ACC112 (cell line): ENCODE data around the gene ZNF451.
"Not testable (repeated sequence)": the region's sequence is repeated elsewhere in the genome, so short reads cannot be mapped to it uniquely, and the experiment has no call there.

Source experiments
- H2AFZ ChIP-seq: fragments of 200-600 bp; sonication (generic); one replicate; pipeline ENCODE4 v1.6.0; 2017; ENCODE audit warnings: antibody characterized with exemption, low read length; ENCODE audit not compliant: unreplicated experiment
- H3K27ac ChIP-seq: fragments of 200-600 bp; sonication (generic); 2 replicates; pipeline ENCODE4 v1.5.1; 2014; ENCODE audit warnings: low read depth, mild to moderate bottlenecking, antibody characterized with exemption, low read length, moderate library complexity
- H3K27me3 ChIP-seq: fragments of 200-600 bp; sonication (generic); 2 replicates; pipeline ENCODE4 v1.6.1; 2014; ENCODE audit warnings: mild to moderate bottlenecking, antibody characterized with exemption, low read length, moderate library complexity, mixed read lengths; ENCODE audit not compliant: insufficient read depth
- H3K36me3 ChIP-seq: fragments of 200-600 bp; sonication (generic); 2 replicates; pipeline ENCODE4 v1.6.1; 2016; ENCODE audit warnings: mild to moderate bottlenecking, antibody characterized with exemption, low read length, moderate library complexity, mixed read lengths; ENCODE audit not compliant: insufficient read depth
- H3K4me1 ChIP-seq: fragments of 200-600 bp; sonication (generic); one replicate; pipeline ENCODE4 v1.6.1; 2016; ENCODE audit warnings: low read length, mixed read lengths; ENCODE audit not compliant: insufficient read depth, unreplicated experiment, control insufficient read depth
- H3K4me3 ChIP-seq: fragments of 200-600 bp; sonication (generic); 2 replicates; pipeline ENCODE4 v1.5.1; 2014; ENCODE audit warnings: mild to moderate bottlenecking, low read depth, low read length
- H3K79me2 ChIP-seq: fragments of 200-600 bp; sonication (generic); one replicate; pipeline ENCODE4 v1.6.0; 2016; ENCODE audit warnings: low read length; ENCODE audit not compliant: control insufficient read depth, unreplicated experiment, insufficient read depth

ZNF451 gene, protein sequence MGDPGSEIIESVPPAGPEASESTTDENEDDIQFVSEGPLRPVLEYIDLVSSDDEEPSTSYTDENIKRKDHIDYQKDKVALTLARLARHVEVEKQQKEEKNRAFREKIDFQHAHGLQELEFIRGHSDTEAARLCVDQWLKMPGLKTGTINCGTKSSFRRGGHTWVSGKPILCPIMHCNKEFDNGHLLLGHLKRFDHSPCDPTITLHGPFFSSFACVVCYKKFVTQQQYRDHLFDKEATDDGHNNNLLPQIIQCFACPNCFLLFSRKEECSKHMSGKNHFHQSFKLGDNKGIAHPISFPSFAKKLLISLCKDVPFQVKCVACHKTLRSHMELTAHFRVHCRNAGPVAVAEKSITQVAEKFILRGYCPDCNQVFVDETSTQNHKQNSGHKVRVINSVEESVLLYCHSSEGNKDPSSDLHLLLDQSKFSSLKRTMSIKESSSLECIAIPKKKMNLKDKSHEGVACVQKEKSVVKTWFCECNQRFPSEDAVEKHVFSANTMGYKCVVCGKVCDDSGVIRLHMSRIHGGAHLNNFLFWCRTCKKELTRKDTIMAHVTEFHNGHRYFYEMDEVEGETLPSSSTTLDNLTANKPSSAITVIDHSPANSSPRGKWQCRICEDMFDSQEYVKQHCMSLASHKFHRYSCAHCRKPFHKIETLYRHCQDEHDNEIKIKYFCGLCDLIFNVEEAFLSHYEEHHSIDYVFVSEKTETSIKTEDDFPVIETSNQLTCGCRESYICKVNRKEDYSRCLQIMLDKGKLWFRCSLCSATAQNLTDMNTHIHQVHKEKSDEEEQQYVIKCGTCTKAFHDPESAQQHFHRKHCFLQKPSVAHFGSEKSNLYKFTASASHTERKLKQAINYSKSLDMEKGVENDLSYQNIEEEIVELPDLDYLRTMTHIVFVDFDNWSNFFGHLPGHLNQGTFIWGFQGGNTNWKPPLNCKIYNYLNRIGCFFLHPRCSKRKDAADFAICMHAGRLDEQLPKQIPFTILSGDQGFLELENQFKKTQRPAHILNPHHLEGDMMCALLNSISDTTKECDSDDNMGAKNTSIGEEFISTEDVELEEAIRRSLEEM

GRCh38 chr6:57089687-57090457 is at the start of gene ZNF451:
Gene ZNF451, plus strand, starts transcription at chr6:57090188. Its CDS starts 66 bp downstream, at chr6:57090254.
- H3K27ac ChIP-seq: peak within 1 kb of the TSS; percentile 53
- H3K4me3 ChIP-seq: peak within 1 kb of the TSS; percentile 82
- peaks cover 31% of the 10 kb centered on the region for H3K4me1 ChIP-seq
- peaks cover 36% of the 10 kb centered on the region for H3K79me2 ChIP-seq
- H3K27me3 ChIP-seq: no peaks in the 10 kb centered on the region
- H3K36me3 ChIP-seq: peaks cover 12% of the 10 kb centered on the region; the same call in 1 of the 2 replicates
- H2AFZ ChIP-seq: peak within 1 kb of the TSS; percentile 91

DNA sequence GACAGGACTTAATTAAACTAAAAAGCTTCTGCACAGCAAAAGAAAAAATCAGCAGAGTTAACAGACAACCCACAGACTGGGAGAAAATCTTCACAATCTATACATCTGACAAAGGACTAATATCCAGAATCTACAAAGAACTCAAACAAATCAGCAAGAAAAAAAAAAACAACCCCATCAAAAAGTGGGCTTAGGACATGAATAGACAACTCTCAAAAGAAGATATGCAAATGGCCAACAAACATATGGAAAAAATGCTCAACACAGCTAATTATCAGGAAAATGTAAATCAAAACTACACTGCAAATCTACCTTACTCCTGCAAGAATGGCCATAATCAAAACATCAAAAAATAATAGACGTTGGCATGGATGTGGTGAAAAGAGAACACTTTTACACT is 45.9 kb upstream of the ZNF451 start:
- H3K79me2 ChIP-seq: peaks cover 12% of the 10 kb centered on the region
- not testable (repeated sequence) for H3K27ac ChIP-seq, H2AFZ ChIP-seq, H3K27me3 ChIP-seq, H3K4me3 ChIP-seq, H3K36me3 ChIP-seq, H3K4me1 ChIP-seq

GRCh38 chr6:57044568-57044967 is 45.4 kb upstream of the ZNF451 start:
- H3K4me1 ChIP-seq: peaks cover 12% of the 10 kb centered on the region
- H3K27ac ChIP-seq: no peak overlapping the region
- no peak overlapping the region for H3K4me3 ChIP-seq
- H3K27me3 ChIP-seq: no peaks in the 10 kb centered on the region
- H3K36me3 ChIP-seq: peaks cover 8% of the 10 kb centered on the region
- H2AFZ ChIP-seq: no peak overlapping the region
- peaks cover 17% of the 10 kb centered on the region for H3K79me2 ChIP-seq

- peaks cover 31% of the 10 kb centered on the region for H3K79me2 ChIP-seq
- peaks cover 20% of the 10 kb centered on the region for H3K36me3 ChIP-seq
- peak within 1 kb of the TSS; percentile 99 for H2AFZ ChIP-seq
- peak within 1 kb of the TSS; percentile 76 for H3K4me3 ChIP-seq
- 0 out of 2 replicates have a peak within 1 kb of the TSS, but pooled peaks have one; percentile 19 for H3K27ac ChIP-seq
- not testable (repeated sequence) for H3K27me3 ChIP-seq
- H3K4me1 ChIP-seq: peaks cover 12% of the 10 kb centered on the region
These were observed 43.4 kb upstream of the ZNF451 start, which contains the start of gene KIAA1586 for GRCh38 chr6:57046332-57047256. Gene KIAA1586, plus strand, starts transcription at chr6:57046693. Its CDS starts 63 bp downstream, at chr6:57046756.

DNA sequence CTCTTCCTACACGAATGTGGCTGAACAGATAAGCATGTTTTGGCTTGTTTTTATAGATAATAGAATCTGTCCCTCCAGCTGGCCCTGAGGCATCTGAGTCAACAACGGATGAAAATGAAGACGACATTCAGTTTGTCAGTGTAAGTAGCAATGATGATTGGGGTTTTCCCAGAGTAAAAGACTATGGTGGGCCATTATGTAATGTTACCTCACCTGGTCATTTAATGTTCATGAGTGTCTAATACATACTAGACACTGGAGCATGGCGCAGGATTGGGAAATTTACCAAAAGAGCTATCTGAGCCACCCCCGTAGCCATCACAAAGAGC is 42.8 kb upstream of the ZNF451 start:
- Histone ChIP-seq H3K4me1 (peaks cover 12% of the 10 kb centered on the region), H3K79me2 (peaks cover 31% of the 10 kb centered on the region), H3K36me3 (peaks cover 20% of the 10 kb centered on the region)
- H3K27ac ChIP-seq, H3K27me3 ChIP-seq, H3K4me3 ChIP-seq, H2AFZ ChIP-seq: not testable (repeated sequence)

DNA sequence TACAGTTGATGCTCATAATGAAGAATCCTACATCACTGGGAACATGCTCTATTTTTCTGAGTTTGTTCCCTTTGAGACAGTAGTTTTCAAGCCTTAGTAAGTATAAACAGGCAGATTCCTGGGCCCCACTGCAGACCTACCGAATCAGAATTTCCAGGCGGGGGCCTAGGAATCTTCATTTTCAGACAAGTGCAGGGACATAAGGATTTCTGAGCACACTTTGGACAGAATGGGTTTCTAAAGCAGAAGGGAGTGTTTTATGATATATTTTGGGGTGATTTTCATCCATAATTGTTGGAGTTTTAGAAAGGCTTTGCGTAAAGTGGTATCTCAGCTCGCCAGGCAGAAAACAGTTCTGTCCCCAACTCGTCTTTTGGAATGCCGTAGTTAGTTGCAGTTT is 42.1 kb upstream of the ZNF451 start:
- Histone ChIP-seq H3K36me3 (peaks cover 25% of the 10 kb centered on the region), H3K79me2 (peaks cover 31% of the 10 kb centered on the region), H3K4me1 (peaks cover 12% of the 10 kb centered on the region), H3K4me3 (peak overlapping the region; percentile 57)
- not testable (repeated sequence) for H2AFZ ChIP-seq, H3K27ac ChIP-seq, H3K27me3 ChIP-seq

DNA sequence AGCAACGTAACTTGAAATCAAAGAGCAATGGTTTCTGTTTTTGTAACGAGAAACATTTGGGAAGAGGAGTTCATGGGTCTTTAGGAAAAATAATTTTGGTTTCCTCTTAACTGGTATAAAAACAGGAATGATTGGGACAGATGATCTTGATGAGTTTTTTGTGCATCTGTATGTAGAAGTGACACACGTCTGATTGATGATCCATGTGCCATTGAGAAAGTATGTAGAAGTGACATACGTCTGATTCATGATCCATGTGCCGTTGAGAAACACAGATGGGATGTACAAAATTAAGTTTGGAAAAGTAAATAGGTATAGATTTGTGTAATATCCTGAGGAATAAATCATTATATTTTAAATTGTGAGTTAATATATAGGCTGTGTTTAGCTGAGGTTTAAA is 41.4 kb upstream of the ZNF451 start:
- Histone ChIP-seq H3K36me3 (peaks cover 33% of the 10 kb centered on the region), H3K4me1 (peaks cover 12% of the 10 kb centered on the region), H3K79me2 (peaks cover 31% of the 10 kb centered on the region), H3K27me3 (no peaks in the 10 kb centered on the region), H3K4me3 (peak overlapping the region; percentile 57), H2AFZ (no peak overlapping the region), H3K27ac (no peak overlapping the region)

DNA sequence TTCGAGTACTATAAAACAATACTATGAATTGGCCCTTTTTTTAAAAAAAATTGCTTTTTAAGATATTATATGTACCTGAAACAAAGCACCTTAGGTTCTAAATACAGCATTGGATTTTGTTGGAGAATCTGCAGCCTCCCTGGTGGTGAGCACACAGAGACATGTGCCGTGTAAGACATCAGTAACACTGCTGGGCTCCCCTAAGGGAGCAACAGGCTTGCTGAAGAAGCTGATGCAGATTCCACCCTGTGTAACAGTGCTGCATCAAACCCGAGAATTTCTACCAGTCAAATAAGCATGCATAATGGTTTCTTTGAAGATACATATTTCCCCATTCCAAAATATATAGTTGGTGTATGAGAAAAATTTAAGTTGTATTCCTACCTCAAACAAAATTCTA is 26.1 kb upstream of the ZNF451 start:
- no peak overlapping the region for H3K4me3 ChIP-seq
- H3K36me3 ChIP-seq: peaks cover 14% of the 10 kb centered on the region
- H3K27ac ChIP-seq: no peak overlapping the region
- no peak overlapping the region for H2AFZ ChIP-seq
- no peaks in the 10 kb centered on the region for H3K4me1 ChIP-seq
- no peaks in the 10 kb centered on the region for H3K79me2 ChIP-seq
- no peaks in the 10 kb centered on the region for H3K27me3 ChIP-seq

- no peak overlapping the region for H3K27ac ChIP-seq
- peaks cover 13% of the 10 kb centered on the region for H3K36me3 ChIP-seq
- no peaks in the 10 kb centered on the region for H3K4me1 ChIP-seq
- no peak overlapping the region for H2AFZ ChIP-seq
- H3K79me2 ChIP-seq: no peaks in the 10 kb centered on the region
- H3K4me3 ChIP-seq: no peak overlapping the region
- H3K27me3 ChIP-seq: no peaks in the 10 kb centered on the region
These were observed 25.2 kb upstream of the ZNF451 start for GRCh38 chr6:57064809-57065208.
